GM12875 (cell line): ENCODE results near the gene PTTG1.
A peak's percentile ranks its signal among the peaks of the same experiment; 100 is the strongest.

ENCODE experiments used
- H3K4me3 ChIP-seq: one replicate; pipeline ENCODE4 v1.5.1; 2011; ENCODE audit warnings: low read depth, low read length, control low read depth
- TF ChIP-seq, protein P1 (sequence below): IDR thresholded peaks from 2 replicates; pipeline ENCODE4 v1.5.1; 2011; ENCODE audit warnings: low read depth, mild to moderate bottlenecking, control low read depth, inconsistent platforms, low read length, moderate library complexity, borderline replicate concordance; ENCODE audit not compliant: insufficient read depth

The PTTG1 gene

DNA sequence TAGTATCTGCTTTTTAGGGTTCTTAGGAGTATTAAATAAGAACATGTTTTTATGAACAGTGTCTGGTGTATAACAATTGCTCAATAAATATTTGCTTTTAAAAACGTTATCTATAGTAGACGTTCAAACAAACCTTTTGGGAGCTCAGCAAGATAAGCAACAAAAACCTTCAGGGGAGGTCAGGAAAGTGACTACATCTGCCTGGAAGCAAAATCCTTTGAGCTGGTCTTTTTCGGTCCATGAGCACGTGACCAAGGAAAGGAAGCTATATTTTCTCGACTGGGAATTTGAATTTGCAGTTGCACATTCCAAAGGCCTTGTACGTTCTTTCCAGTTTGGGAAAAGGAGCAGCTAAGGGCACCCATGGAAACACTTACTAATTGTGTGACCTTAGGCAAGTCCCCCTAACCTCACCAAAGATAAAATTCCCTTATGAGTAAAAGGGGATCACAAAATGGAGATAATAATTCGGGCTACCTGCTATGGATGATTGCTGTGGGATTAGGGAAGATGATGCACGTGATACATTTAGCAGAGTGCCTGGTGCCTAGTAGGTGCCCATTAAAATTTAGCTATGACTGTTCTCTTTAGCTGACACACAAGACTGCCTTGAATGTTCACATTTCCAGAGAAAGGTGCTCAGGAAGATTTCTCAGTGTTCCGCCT lies 45.4 kb downstream of the PTTG1 start:
- TF ChIP-seq, protein P1, sequence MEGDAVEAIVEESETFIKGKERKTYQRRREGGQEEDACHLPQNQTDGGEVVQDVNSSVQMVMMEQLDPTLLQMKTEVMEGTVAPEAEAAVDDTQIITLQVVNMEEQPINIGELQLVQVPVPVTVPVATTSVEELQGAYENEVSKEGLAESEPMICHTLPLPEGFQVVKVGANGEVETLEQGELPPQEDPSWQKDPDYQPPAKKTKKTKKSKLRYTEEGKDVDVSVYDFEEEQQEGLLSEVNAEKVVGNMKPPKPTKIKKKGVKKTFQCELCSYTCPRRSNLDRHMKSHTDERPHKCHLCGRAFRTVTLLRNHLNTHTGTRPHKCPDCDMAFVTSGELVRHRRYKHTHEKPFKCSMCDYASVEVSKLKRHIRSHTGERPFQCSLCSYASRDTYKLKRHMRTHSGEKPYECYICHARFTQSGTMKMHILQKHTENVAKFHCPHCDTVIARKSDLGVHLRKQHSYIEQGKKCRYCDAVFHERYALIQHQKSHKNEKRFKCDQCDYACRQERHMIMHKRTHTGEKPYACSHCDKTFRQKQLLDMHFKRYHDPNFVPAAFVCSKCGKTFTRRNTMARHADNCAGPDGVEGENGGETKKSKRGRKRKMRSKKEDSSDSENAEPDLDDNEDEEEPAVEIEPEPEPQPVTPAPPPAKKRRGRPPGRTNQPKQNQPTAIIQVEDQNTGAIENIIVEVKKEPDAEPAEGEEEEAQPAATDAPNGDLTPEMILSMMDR = no peak
- no peak overlapping the region for H3K4me3 ChIP-seq

DNA sequence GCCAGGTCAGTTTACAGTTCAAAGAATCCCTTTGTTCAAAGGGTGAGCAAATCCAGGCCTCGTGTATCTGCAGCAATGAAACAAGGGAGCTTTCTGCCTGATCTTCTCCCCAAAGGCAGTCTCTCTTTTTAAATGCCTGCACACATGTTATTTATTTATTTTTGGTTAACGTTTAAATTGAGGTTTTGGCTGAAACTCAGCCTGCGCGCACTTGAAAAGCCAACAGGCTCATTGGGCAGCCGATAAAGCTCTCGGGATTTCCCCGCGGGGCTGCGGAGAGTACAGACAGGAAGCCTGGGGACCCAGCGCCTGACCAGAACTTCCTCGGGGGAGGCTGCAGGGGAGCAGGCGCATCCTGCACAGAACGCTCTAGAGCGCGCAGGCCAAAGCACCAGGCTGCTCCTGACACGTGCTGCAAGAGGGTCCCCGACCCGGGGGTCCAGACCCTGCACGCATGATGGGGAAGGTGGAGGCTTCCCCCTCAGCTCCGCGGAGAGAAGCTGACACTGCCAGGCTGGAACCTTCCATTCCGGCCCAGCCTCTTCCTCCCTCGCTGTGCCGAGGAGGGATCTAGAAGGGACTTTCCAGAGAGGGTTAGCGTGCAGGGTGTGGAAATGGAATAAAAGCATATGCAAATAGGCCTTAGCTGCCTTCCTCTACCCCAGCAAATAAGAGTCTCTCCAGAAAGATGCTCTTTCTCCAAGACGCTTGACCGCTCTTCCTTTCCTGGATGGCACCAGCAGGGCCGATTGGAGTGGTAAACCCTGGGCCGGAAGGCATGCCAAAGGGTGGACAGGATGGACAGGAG lies 46.1 kb downstream of the PTTG1 start:
- TF ChIP-seq, protein P1 = no peak
- H3K4me3 ChIP-seq = peak overlapping the region; percentile 62

DNA sequence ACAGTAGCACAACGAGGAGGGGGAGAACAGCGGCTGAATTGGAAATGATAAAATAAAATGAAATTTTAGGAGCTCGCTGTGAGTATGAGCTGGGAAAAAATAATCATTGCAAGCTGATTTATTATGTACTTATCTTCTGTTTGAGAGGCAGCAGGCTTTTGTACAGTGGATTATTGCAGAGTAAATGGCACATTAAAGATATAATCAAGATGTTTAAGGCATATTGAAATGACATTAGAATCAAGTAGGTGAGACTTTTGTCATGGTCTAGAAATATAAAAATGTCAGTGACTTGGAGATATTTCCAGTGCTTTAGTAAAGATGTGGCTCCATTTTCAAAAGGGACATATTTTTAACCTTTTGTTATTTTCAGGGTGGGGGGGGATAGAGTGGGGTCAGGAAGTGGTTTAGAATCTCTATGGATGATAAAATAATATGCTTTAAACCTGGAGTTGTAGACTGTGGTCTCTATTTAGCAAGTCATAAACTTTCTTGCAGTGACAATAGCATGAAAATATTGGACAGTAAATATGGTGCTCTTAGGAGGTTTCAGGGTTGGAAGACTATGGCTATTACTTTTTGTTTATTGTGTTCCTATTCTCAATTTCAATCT lies 46.8 kb downstream of the PTTG1 start:
- H3K4me3 ChIP-seq = peak overlapping the region; percentile 62

DNA sequence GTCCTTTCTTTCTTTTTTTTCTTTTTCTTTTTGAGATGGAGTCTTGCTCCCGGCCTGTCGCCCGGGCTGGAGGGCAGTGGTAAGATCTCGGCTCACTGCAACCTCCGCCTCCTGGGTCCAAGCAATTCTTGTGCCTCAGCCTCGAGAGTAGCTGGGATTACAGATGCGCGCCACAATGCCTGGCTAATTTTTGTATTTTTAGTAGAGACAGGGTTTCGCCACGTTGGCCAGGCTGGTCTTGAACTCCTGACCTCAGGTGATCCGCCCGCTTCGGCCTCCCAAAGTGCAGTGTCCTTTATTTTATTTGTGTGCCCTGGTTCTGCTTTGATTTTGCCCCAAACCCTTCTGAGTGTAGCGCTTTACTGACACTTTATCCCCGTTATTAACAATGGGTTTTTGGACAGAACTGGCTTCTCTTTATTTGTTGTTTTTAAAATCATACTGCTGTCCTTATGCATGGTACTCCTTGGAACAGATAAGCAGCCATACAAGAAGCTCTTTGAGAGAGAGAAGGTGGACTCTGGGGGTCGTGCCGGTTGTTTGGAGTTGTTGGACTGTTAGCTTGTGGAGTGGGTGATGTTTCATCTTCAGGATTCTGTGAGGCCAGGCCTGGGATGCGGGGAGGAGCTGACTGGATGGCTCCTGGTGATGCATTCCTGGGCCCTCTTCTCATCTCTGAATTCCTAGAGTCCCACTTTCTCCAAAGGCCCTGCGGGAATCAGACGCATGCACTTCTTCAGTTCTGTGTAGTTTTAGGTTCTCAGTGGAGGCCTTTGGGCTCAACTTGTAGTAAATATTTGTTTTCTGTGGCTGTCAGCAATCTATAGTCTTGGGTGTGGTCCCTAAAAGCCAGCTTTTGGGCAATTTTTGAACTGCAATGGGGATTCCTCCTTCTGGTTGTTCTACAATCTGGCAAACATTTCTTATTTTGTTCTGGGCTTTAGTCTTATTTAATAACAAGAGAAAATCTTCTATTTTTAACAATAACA lies 47.8 kb downstream of the PTTG1 start:
- peak overlapping the region; percentile 62 for H3K4me3 ChIP-seq
- TF ChIP-seq, protein P1 = no peak

More for the DNA sequence above, 46.8 kb downstream of the PTTG1 start:
- TF ChIP-seq, protein P1 = no peak

DNA sequence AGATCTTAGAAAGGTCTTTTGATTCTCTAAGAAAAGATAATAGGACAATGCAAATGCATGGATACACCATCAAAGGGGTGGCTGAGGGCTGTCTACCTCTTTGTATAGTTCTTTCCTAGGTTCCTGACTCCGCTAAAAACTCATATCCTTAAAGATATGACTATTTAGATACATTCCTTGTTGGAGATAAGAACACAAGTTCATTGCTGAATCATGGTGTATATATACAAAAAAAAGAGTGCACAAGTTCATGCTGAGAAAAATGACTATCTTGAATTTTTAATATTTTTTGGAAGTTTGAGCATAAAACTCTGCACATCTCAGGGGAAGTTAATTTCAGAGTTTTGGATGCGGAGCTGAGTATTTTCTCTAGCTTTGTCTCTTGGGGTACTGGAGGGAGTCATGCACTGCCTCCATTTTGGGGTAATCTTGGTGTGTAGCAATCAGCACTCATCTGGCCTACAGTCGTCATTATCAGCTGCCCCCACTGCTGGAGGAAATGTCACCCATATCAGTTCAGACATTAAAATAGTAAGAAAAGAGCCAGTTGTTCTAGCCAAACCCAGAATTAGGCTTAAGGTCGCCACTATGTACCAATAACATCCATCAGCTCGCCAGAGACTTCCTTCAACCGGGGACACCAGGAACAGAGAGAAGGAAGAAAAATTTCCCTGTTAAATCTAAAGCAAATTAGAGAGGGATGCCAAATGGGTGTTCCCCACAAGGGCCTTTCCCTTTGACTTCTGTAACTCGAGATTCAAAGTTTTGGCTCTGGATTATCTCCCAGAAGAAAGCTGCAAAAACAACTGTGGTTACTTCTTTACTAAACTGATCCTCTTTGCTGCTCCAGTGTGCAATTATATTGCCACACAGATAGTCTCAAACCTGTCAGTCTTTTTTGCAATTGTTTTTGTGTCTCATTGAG lies 49.0 kb downstream of the PTTG1 start:
- H3K4me3 ChIP-seq = peak overlapping the region; percentile 62
- TF ChIP-seq, protein P1 = no peak
